Stimulated activated CD4-positive, alpha-beta T cell treated with anti-CD3 and anti-CD28 coated beads, Interleukin-2, amount 100 ng/mL, for 48 hours (primary cell): Measurements from ENCODE around the gene TCF7L2.

Experiments used
- DNase-seq, 2 donors: peaks; one replicate each; pipeline ENCODE4 v3.0.0-alpha.2; 2020

TCF7L2 gene

GRCh38 chr10:112949143-112949823 is 764 bp upstream of the TCF7L2 start:
- DNase-seq: no peak

GRCh38 chr10:112950714-112951358 is 789 bp downstream of the TCF7L2 start:
- DNase-seq: no peak

GRCh38 chr10:112951359-112952281 is 1.6 kb downstream of the TCF7L2 start:
- peak in 1 of 2 donors; percentile 31 for DNase-seq

GRCh38 chr10:112952282-112953173 is 2.5 kb downstream of the TCF7L2 start:
- DNase-seq: no peak

DNA sequence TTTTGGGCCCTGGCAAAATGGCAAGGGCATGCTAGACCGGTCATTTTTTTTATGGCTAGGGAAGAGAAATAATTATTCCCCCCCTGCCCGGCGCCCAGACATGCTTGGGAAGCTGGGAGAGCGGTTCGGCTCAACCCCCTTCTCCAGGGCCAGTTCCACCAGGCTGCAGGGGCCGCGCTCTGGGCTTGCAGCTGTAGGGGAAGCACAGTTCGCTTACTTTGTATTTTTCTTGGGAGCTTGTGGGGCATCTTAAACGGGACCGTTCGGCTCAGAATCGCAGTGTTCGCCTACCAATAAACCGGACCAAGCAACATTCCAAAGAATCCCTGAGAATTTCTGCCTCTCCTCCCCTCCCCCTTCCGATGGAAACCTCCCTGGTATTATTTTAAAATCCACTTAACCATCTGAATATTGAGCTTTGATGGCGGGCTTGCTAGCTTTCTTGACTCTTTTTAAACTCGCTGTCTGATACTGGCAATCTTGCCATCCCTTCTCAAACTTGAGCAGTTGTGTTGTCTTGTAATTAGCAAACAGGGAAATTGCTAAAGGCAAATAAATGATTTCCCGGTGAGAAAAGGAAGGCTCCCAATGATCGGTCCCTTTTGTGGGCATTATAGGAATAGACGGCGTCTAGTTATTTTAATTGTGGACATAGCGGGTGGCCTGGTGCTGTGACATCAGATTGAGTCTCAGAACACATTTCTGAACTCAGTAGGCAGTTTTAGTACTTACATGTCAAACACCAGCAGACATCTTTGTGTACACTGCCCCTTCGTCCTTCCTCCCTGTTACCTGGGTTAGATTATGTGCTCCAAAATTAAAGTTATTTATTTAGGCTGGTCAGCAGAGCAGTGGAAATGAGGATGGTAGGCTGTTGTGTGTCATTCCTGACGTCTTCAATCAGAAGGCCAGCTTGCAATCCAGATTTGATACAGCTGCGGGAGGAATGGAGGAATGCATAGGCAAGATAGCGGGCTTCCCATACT is 3.4 kb downstream of the TCF7L2 start:
- DNase-seq: no peak

DNA sequence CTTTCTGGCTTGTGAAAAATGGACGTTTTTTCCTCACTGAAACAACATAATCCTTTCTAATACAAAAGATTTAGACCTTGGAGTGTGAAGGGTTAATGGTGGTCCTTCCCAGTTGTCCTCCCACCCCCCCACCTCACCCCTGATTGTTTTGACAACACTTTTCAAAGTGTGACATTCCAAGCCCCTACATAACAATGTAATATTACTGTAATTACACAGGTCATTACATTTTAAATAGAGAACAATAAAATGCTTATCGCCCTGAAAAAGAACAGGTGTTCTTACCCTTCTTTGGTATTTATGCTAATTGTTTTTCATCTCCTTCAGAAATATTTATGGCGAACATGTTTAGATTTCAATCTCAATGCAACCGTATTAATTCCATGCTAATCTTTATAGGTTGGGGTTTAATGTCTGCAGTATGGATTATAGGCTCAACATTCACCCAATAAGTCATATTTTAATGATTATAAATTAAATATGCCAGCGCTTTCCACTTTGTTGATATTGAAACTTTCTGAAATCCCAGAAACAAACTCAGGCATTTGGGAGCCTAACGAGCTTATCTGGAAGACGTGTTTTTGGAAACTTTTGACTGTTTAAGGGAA is 5.0 kb downstream of the TCF7L2 start:
- no peak for DNase-seq

DNA sequence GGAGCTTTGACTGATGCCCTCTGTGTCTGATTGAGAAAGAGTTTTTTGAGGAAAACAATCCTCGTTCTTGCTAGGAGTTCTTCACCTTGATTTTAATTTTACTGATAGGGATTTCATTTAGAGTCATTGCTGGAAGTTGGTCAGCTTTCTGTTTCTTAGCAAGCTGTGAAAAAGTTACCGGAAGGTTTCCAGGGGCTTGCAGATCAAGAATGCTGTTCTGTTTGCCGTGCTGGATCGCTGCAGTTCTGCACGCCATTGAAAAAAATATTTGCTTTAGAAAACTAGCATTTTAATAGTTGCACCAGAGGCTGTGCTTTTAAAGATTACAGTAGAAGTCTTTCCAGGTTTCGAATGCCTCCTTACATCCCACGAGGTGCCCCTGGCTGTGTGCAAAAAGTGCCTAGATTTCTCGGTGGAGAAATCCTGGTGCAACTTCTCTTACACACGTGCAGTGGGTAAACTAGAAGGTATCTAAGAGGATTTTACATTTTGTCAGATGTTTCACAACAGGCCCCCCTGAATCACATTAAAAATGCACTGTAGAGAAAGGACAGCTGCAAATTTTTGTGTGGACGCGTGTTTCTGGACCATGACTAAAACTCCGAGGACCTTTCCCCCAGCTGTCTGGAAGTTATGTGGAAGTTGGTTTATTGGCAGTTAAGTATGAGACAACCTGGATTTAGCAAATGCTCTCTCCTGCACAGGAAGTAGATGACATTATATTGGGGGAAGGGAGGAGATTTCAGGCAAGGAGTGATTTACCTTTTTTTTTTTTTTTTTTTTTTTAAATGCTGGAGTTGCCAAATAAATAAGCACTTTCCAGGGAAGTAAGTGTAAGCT is 5.8 kb downstream of the TCF7L2 start:
- DNase-seq: no peak

DNA sequence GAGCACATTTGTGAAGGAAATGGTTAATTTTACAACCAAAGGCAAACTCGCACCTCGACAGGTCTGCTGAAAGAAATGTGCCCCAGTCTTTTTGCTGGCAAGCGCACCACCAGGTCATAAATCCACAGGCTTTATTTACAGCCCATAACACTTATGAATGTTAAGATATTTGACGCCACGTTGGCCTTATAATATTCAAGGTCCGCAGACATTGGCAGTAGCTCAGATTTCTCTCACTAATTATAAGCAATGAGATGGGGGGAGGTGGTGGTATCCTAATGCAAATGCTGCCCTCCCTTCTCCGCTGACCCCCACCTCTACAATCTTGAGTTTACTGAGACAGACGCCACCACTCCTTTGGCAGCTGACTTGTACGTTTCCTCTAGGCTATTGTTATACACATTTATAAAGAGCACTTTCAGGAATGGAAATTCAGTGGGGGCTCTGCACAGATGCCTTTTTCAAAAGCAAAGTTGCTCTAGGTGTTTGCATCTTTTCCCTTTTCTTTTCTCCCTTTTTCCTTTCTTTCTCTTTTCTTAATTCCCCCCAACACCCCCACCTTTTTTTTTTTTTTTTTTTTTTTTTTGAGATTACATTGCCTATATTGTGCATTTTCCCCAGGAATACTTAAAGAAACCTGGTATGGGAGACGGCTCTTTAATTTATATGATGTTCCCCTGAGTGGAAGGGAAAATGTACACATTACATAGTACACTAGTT is 6.7 kb downstream of the TCF7L2 start:
- DNase-seq: no peak

DNA sequence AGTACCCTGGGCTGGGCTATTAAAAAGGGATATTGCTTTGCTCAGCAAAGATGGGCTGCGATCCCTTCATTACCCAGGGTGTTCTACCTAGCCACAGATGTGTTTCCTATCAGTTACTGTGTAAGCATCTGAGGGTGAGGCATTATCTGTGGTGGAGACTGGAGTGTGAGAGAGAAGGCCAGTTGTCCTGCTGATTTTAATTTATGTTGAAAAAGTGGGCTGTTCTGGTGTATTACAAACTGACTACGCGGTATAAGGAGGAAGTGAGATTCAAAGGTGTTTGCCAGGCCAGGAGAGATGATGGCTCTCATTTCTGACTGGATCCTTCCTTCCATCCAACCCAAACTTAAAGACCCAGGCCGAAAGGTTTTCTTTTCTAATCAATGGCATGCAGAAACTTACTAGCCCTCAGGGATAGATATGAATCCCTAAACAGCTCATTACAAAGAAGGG is 7.6 kb downstream of the TCF7L2 start:
- no peak for DNase-seq

- no peak for DNase-seq
These were observed 8.4 kb downstream of the TCF7L2 start for GRCh38 chr10:112958275-112958995.

DNA sequence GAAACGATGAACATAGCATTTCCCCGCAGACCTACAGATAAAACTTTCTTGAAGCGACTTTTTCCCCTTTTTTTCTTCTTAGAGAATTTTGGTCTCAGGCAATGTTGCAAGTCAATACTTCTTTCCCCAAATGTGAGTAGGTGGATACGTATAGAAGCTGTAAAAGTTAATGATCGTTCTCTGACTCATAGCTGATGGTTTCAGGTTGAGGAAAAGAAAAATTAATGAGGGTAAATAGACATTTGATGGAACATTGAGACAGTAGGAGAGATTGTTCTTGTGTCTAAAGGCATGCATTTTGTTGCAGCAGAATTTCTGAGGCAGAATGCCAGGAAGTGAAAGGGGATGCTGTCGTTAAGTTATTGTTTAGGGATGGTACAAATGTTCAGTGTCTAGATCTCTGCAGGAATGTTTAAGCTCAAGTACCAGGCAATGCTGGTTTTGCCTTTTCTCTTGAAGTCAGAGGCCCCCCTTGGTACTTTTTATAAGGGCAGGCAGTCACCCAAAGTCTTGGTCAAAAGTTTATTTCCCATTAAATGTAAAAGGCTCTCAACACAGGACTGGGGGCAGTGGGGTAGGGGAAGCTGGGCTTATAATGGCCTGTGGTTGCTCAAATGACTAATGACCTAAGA is 9.3 kb downstream of the TCF7L2 start:
- no peak for DNase-seq

DNA sequence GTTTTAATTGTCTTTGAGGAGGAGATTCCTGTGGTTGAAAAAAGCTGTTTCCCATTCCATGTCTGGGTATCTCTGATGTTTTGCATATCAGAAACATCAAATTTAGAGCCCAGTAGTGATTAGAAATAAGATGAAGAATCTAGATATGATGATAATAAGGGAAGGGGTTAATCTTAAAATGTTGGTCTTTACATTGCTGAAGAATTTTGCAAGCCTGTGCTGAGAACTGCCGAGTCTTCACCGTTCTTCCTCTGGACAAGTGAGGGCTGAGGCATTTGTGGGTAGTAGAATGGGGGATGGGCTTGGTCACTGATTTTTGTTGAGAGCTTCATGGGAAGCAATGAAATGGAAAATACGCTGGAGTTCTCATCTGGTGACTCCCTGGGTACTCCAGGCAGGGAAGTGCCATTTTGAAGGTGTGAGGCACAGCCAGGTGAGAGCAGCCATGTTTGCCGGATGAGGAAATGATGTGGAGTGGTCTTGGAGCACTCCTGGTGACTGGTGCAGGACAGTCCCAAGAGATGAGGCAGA is 10.2 kb downstream of the TCF7L2 start:
- no peak for DNase-seq

DNA sequence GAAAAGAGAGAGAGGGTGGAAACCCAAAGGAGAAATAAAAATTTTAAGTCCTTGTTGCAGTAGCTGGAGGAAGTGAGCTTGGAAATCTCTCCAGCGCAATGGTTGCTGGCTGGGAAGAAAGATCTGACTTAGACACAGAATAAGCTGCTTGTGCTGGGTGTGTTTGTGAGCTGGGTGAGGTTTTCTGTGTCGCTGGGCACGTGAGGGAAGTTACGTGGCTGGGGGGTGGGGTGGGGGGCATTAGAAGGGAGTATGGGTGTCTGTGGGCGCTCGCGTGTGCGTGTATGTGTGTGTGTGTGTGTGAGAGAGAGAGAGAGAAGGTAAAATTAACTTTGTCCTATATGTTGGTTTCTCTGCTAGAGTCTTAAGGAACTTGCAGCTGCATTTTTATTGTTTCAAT is 11.6 kb downstream of the TCF7L2 start:
- no peak for DNase-seq

- no peak for DNase-seq
These were observed 12.3 kb downstream of the TCF7L2 start for GRCh38 chr10:112962343-112962742.

DNA sequence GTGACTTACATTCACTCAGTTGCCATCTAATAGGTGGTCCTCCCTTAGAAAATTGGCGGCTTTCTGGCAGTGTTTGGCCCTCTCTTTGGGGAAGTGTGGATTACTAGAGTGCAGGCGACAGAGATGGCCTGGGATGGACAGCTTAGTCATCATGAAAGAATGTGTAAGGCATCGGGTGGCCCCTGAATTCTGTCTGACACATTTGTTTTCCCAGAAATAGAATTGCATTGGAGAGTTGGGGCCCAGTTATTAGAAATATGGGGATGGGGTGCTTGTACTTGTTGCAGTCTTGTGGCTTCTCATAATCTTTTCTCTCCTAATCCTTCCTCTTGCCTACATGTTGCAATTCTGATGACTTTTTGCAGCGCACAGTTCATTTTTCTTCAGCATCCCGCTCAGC is 13.8 kb downstream of the TCF7L2 start:
- DNase-seq: no peak

DNA sequence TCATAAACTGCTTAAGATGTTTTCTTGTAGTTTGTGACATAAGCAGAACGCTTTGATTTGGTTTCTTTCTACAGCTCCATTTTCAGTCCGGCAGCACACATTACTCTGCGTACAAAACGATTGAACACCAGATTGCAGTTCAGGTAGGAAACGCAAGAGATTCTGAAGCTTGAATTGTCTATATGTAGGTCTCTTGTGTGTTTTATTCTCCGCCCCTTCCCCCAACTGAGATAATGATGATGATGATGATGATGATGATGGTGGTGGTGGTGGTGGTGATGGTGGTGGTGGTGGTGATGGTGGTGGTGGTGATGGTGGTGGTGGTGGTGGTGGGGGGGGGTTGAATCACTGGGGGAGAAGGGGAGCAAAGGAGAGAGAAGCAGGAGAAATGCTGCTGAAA is 14.4 kb downstream of the TCF7L2 start:
- no peak for DNase-seq

DNA sequence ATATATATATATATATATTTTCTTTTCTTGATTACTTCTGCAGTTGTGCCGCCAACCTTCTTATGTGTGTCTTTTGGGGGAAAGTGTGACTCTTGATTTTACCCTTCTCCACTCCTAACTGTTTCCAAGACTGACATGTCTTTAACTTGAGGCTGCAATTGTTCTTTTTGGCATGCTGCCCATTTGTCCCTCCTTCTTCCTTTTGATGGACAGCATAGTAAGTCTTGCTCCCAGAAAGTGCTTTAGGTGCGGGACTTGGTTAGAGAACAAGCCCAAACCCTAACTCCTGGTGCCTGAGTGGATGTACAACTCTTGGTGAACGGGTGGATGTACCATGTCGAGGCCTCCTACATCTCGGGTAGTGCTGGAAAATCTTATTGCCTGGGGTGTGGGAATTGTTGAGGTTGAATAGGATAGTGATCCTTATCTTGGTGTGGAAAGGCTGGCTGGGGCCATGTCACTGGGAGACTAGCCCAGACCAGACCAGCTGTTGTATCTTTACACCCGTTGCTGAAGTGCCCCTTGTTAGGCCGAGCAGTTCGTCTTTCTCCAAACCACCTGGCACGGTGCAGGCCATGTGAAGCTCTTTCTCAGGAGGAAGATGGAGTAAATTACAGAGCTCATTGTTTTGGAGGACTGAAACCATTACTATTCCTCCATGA is 16.3 kb downstream of the TCF7L2 start:
- DNase-seq: no peak
